Measurements from ENCODE around the gene HS2ST1. TPM values are rescaled to one million over a fixed set of nuclear protein-coding genes. Genes with fewer than 3 reads are reported as not detected.
"Not testable (repeated sequence)": the region's sequence is repeated elsewhere in the genome, so short reads cannot be mapped to it uniquely, and the experiment has no call there.

Gene HS2ST1
- total and polyA plus RNA-seq, 2 experiments from 2014 or later, result 6.7 to 17.1 TPM

DNA sequence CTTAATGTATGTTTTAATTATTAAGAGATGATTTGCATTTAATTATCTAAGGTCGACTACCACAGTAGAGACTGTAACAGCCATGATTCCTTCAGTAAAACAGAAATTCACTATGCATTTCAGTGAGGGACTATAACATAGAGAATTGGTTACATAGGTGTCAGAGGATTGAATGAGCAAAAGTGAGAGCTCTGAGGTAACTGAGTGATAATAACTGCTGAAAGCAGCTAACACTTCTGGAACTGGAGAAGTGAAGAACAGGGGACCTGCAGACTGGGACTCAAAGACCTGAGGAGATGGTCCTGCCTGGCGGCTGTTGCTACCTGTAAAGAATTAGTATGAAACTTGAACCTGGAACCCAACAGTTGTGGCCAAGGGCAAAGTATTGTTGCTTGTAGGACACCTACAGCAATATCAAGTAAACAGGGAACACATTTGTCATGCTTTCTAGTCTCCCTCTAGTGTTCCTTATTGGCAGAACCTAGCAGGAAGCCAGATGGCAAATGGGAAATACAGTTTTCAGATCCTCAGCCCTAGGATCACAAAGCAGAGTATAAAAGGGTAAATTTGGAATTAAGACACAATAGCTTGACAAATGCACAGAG lies 110.6 kb downstream of the HS2ST1 start (continued):
- TF ChIP-seq, protein P1, sequence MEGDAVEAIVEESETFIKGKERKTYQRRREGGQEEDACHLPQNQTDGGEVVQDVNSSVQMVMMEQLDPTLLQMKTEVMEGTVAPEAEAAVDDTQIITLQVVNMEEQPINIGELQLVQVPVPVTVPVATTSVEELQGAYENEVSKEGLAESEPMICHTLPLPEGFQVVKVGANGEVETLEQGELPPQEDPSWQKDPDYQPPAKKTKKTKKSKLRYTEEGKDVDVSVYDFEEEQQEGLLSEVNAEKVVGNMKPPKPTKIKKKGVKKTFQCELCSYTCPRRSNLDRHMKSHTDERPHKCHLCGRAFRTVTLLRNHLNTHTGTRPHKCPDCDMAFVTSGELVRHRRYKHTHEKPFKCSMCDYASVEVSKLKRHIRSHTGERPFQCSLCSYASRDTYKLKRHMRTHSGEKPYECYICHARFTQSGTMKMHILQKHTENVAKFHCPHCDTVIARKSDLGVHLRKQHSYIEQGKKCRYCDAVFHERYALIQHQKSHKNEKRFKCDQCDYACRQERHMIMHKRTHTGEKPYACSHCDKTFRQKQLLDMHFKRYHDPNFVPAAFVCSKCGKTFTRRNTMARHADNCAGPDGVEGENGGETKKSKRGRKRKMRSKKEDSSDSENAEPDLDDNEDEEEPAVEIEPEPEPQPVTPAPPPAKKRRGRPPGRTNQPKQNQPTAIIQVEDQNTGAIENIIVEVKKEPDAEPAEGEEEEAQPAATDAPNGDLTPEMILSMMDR (conservative IDR thresholded peaks at IDR 0.05; ENCODE audit: low read depth in 2 of 2), result peak; percentile 65 to 77
- TF ChIP-seq ZNF114 (CRISPR knock-in tag; IDR thresholded peaks at IDR 0.05), result no peak

DNA sequence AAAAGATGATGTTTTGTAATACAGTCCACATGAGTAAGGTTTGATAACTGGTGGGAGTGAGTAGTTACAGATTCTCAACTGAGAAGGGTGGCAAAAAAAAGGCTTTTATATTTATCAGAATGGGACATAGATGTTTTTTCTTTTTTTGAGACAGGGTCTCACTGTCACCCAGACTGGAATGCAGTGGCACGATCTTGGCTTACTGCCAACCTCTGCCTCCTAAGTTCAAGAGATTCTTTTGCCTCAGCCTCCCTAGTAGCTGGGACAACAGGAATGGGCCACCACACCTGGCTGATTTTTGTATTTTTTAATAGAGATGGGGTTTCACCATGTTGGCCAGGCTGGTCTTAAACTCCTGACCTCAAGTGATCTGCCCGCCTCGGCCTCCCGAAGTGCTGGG lies 113.1 kb downstream of the HS2ST1 start:
- H3K79me2 ChIP-seq (replicated peaks; ENCODE audit: insufficient read depth), result peaks cover 35% of the 10 kb centered on the region
- DNase-seq (ENCODE audit: low spot score); H3K27me3 Mint-ChIP-seq (ENCODE audit: insufficient read depth, low read depth, poor library complexity): not testable (repeated sequence)

GRCh38 chr1:87028576-87028975 lies 114.1 kb downstream of the HS2ST1 start:
- H3K27me3 Mint-ChIP-seq (ENCODE audit: insufficient read depth, low read depth, poor library complexity), result no peaks in the 10 kb centered on the region
- H4K20me1 ChIP-seq (replicated peaks; ENCODE audit: insufficient read depth), result 0 out of 2 replicates have a peak, but pooled peaks cover 3% of the 10 kb centered on the region
- no peaks in the 10 kb centered on the region for H3K27me3 ChIP-seq (ENCODE audit: insufficient read depth)
- no peaks in the 10 kb centered on the region for H3K36me3 Mint-ChIP-seq (ENCODE audit: low read depth)
- no peaks in the 10 kb centered on the region for H3K9me3 Mint-ChIP-seq
- no peak for ATAC-seq
- peaks cover 12% of the 10 kb centered on the region; the same call in 2 of the 3 replicates for H3K4me1 Mint-ChIP-seq
- no peak overlapping the region for H3K27ac Mint-ChIP-seq
- no peak overlapping the region for H3K4me3 ChIP-seq
- no peak overlapping the region for H3K4me2 ChIP-seq
- no peaks in the 10 kb centered on the region for H3K9me2 ChIP-seq (ENCODE audit: insufficient read depth)
- H3K4me3 Mint-ChIP-seq, result no peak overlapping the region
- no peaks in the 10 kb centered on the region for H3F3A ChIP-seq (replicated peaks; ENCODE audit: low read depth)
- H3K27ac ChIP-seq (ENCODE audit: low read depth), result no peak overlapping the region
- peaks cover 1% of the 10 kb centered on the region; the same call in 1 of the 2 replicates for H3K4me1 ChIP-seq (ENCODE audit: insufficient read depth)
- no peaks in the 10 kb centered on the region for H3K36me3 ChIP-seq (ENCODE audit: insufficient read depth)
- no peak for DNase-seq (ENCODE audit: low spot score)
- peaks cover 38% of the 10 kb centered on the region for H3K79me2 ChIP-seq (replicated peaks; ENCODE audit: insufficient read depth)
- H2AFZ ChIP-seq, result no peak overlapping the region
- TF ChIP-seq CREB1 (CRISPR knock-in tag; IDR thresholded peaks at IDR 0.05; ENCODE audit: low read depth) (no peak), NANOG (IDR thresholded peaks at IDR 0.05; ENCODE audit: borderline replicate concordance) (no peak), ZNF114 (CRISPR knock-in tag; IDR thresholded peaks at IDR 0.05) (no peak), JUNB (IDR thresholded peaks at IDR 0.05; ENCODE audit: unreplicated experiment) (no peak), STAT1 (IDR thresholded peaks at IDR 0.05; ENCODE audit: unreplicated experiment) (no peak), EZH2phosphoT487 (IDR thresholded peaks at IDR 0.05; ENCODE audit: unreplicated experiment) (no peak)
- TF ChIP-seq, protein P2, sequence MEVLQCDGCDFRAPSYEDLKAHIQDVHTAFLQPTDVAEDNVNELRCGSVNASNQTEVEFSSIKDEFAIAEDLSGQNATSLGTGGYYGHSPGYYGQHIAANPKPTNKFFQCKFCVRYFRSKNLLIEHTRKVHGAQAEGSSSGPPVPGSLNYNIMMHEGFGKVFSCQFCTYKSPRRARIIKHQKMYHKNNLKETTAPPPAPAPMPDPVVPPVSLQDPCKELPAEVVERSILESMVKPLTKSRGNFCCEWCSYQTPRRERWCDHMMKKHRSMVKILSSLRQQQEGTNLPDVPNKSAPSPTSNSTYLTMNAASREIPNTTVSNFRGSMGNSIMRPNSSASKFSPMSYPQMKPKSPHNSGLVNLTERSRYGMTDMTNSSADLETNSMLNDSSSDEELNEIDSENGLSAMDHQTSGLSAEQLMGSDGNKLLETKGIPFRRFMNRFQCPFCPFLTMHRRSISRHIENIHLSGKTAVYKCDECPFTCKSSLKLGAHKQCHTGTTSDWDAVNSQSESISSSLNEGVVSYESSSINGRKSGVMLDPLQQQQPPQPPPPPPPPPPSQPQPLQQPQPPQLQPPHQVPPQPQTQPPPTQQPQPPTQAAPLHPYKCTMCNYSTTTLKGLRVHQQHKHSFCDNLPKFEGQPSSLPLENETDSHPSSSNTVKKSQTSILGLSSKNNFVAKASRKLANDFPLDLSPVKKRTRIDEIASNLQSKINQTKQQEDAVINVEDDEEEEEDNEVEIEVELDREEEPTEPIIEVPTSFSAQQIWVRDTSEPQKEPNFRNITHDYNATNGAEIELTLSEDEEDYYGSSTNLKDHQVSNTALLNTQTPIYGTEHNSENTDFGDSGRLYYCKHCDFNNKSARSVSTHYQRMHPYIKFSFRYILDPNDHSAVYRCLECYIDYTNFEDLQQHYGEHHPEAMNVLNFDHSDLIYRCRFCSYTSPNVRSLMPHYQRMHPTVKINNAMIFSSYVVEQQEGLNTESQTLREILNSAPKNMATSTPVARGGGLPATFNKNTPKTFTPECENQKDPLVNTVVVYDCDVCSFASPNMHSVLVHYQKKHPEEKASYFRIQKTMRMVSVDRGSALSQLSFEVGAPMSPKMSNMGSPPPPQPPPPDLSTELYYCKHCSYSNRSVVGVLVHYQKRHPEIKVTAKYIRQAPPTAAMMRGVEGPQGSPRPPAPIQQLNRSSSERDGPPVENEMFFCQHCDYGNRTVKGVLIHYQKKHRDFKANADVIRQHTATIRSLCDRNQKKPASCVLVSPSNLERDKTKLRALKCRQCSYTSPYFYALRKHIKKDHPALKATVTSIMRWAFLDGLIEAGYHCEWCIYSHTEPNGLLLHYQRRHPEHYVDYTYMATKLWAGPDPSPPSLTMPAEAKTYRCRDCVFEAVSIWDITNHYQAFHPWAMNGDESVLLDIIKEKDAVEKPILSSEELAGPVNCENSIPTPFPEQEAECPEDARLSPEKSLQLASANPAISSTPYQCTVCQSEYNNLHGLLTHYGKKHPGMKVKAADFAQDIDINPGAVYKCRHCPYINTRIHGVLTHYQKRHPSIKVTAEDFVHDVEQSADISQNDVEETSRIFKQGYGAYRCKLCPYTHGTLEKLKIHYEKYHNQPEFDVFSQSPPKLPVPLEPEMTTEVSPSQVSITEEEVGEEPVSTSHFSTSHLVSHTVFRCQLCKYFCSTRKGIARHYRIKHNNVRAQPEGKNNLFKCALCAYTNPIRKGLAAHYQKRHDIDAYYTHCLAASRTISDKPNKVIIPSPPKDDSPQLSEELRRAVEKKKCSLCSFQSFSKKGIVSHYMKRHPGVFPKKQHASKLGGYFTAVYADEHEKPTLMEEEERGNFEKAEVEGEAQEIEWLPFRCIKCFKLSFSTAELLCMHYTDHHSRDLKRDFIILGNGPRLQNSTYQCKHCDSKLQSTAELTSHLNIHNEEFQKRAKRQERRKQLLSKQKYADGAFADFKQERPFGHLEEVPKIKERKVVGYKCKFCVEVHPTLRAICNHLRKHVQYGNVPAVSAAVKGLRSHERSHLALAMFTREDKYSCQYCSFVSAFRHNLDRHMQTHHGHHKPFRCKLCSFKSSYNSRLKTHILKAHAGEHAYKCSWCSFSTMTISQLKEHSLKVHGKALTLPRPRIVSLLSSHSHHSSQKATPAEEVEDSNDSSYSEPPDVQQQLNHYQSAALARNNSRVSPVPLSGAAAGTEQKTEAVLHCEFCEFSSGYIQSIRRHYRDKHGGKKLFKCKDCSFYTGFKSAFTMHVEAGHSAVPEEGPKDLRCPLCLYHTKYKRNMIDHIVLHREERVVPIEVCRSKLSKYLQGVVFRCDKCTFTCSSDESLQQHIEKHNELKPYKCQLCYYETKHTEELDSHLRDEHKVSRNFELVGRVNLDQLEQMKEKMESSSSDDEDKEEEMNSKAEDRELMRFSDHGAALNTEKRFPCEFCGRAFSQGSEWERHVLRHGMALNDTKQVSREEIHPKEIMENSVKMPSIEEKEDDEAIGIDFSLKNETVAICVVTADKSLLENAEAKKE (CRISPR knock-in tag; IDR thresholded peaks at IDR 0.05), result no peak
- TF ChIP-seq, protein P1 (conservative IDR thresholded peaks at IDR 0.05; ENCODE audit: low read depth in 2 of 2), result no peak

More for the DNA sequence above, 113.1 kb downstream of the HS2ST1 start:
- H3F3A ChIP-seq (replicated peaks; ENCODE audit: low read depth); H3K27ac ChIP-seq (ENCODE audit: low read depth); H3K4me1 Mint-ChIP-seq; H3K9me3 Mint-ChIP-seq; H3K9me2 ChIP-seq (ENCODE audit: insufficient read depth); H3K27ac Mint-ChIP-seq; H3K27me3 ChIP-seq (ENCODE audit: insufficient read depth); H3K4me2 ChIP-seq; H3K4me3 ChIP-seq; ATAC-seq; H4K20me1 ChIP-seq (replicated peaks; ENCODE audit: insufficient read depth); H3K4me1 ChIP-seq (ENCODE audit: insufficient read depth); H3K4me3 Mint-ChIP-seq; H2AFZ ChIP-seq; H3K36me3 Mint-ChIP-seq (ENCODE audit: low read depth); H3K36me3 ChIP-seq (ENCODE audit: insufficient read depth): not testable (repeated sequence)
